PC-9 (cell line): Measurements from ENCODE around the gene HES7.

Experiments used
- CTCF ChIP-seq: fragments of 200-600 bp; sonication (generic); conservative IDR thresholded peaks from 2 replicates; pipeline ENCODE4 v1.6.1; 2017; ENCODE audit warnings: mixed run types, antibody characterized with exemption, mild to moderate bottlenecking, moderate library complexity
- EZH2 ChIP-seq: fragments of 200-600 bp; sonication (generic); IDR thresholded peaks from 2 replicates; pipeline ENCODE4 v1.8.0; 2017; ENCODE audit warnings: antibody characterized with exemption, low read depth

GRCh38 chr17:8155996-8156245, 32.0 kb upstream of the HES7 start:
- TF ChIP-seq CTCF (no peak), EZH2 (no peak)
